Epithelial cell of proximal tubule (primary cell): ENCODE measurements around the gene SGPL1. TPM values are rescaled to one million over a fixed set of nuclear protein-coding genes. Genes with fewer than 3 reads are reported as not detected.

ENCODE experiments used
- DNase-seq: peaks from one replicate; pipeline ENCODE4 v3.0.0-alpha.2; 2011; ENCODE audit warnings: low read depth
- H3K4me3 ChIP-seq: 2 replicates; pipeline ENCODE4 v1.5.1; 2011; ENCODE audit warnings: low read depth, mild to moderate bottlenecking, low read length
- CTCF ChIP-seq: conservative IDR thresholded peaks from 2 replicates; pipeline ENCODE4 v1.5.1; 2012; ENCODE audit warnings: low read depth, mild to moderate bottlenecking, low read length
- total RNA-seq: library from RNA; depleted of rRNA; stranded (reverse); fragments of >200 nt; gene quantifications from 2 replicates; pipeline ENCODE4 v1.2.3, GENCODE V29; 2015

Gene SGPL1
- total RNA-seq, 1 donor from 2014 or later, result 35.7 TPM

DNA sequence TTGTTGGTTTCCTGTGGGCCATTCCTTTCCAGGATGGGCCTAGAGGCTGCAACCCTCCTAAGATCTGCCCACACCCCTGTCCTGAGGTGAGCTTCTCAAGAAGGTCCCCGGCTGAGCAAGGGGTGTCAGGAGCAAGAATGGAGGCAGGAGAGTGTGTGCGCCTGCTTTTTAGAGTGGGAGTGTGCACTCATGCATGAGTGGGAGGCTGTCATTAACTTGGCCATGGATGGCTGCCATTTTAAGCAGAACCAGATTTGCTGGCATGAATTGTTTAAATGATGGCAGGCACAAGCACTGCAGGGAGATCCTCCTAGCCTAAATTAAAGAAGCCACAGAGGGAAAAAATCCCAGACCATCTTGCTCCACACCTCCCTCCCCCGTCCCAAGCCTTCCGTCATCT is 2.9 kb upstream of the SGPL1 start:
- no peak for TF ChIP-seq CTCF
- no peak for DNase-seq
- H3K4me3 ChIP-seq, result no peak overlapping the region

DNA sequence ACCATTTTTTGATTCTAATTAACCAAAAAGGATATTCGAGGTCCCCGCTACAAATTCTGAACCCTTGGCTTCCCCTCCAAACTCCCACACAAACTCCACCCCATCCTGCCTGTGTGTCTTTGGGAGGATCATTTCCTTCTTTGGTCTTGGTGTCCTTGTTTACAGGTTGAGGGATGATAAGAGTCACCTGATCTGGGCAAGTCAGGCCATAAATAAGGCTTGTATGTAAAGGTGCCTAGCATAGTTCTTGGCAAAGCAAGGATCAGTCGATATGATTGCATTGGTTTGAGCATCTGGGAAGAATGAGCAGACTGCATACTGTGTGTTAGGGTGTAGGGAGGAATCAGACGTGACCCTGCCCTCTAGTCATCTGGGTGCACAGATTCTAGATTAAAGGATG is 1.6 kb upstream of the SGPL1 start:
- DNase-seq, result no peak
- no peak for TF ChIP-seq CTCF
- no peak overlapping the region for H3K4me3 ChIP-seq

GRCh38 chr10:70816220-70816894 is 609 bp downstream of the SGPL1 start:
- DNase-seq, result peak; percentile 60
- H3K4me3 ChIP-seq, result peak overlapping the region; percentile 76
- no peak for TF ChIP-seq CTCF

- DNase-seq, result no peak
- H3K4me3 ChIP-seq, result no peak overlapping the region
- TF ChIP-seq CTCF, result peak; percentile 15
Observed at GRCh38 chr10:70820976-70821750, 5.4 kb downstream of the SGPL1 start.

- TF ChIP-seq CTCF, result no peak
Observed at GRCh38 chr10:70822076-70822820, 6.5 kb downstream of the SGPL1 start.

DNA sequence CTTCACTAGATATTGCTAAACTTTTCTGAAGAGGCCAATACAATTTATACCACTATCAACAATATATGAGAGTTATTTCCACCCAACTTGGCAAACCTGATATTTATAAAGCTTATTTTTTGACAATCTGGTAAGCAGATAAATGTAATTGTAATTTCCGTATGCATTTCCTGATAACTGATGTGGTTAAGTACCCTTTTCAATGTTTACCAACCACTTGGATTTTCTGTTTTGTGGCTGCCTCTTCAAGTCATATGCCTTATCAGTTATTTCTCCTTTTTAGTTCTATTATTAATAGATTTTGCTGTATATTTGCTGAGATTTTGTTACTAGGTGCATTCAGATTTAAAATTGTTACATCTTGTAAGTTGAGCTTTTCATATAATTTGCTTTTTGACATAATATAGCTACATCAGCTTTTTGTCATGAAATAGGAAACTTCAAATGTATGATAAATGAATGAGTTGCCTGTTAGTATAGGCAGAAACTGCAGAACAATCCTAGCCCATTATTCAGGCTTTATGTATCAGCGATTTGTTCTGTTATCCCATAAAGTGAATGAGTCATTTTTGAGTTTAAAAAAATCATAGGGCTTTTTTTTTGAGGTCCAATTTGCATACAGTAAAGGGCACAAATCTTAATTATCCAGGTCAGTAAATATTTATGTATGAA is 11.5 kb downstream of the SGPL1 start:
- no peak for TF ChIP-seq CTCF
- no peak overlapping the region for H3K4me3 ChIP-seq
- no peak for DNase-seq

More at GRCh38 chr10:70822076-70822820, 6.5 kb downstream of the SGPL1 start:
- H3K4me3 ChIP-seq, result no peak overlapping the region
- DNase-seq, result no peak
